CD4-positive, alpha-beta memory T cell (primary cell): ENCODE data around the gene NAPSA. TPM values are rescaled to one million over a fixed set of nuclear protein-coding genes. Genes with fewer than 3 reads are reported as not detected.
A peak's percentile ranks its signal among the peaks of the same experiment; 100 is the strongest.

ENCODE experiments used
- CTCF ChIA-PET: fragments of 350-600 bp; sonication (Branson Sonifier 250); formaldehyde crosslinking; loops from one replicate; lab custom pipeline; 2021; ENCODE audit warnings: inconsistent platforms; ENCODE audit not compliant: partially characterized antibody; lab: Charles Lee
- POLR2A ChIA-PET: fragments of 350-600 bp; sonication (Branson Sonifier 250); formaldehyde crosslinking; loops from one replicate; lab custom pipeline; 2021; ENCODE audit not compliant: partially characterized antibody; lab: Charles Lee
- DNase-seq, 5 donors: peaks; one replicate each; pipeline versions ENCODE4 v3.0.0 to v3.0.0-alpha.2; 2020 to 2022; ENCODE audit warnings: mixed read lengths in 1 of 5
- H3K27ac ChIP-seq: one replicate; pipeline ENCODE4 v1.7.0; 2013; ENCODE audit warnings: low read depth, low read length
- H3K27me3 ChIP-seq: 2 replicates; pipeline ENCODE4 v1.7.0; 2013; ENCODE audit warnings: mild to moderate bottlenecking, low read length, moderate library complexity; ENCODE audit not compliant: insufficient read depth
- H3K36me3 ChIP-seq: 2 replicates; pipeline ENCODE4 v1.7.0; 2013; ENCODE audit warnings: mild to moderate bottlenecking, low read length, moderate library complexity; ENCODE audit not compliant: insufficient read depth
- H3K4me1 ChIP-seq: 2 replicates; pipeline ENCODE4 v1.7.0; 2013; ENCODE audit warnings: mild to moderate bottlenecking, low read length, moderate library complexity; ENCODE audit not compliant: insufficient read depth
- H3K4me3 ChIP-seq, 2 donors: one replicate each; pipeline ENCODE4 v1.7.0; 2013; ENCODE audit warnings: low read length in 2 of 2, mild to moderate bottlenecking in 1 of 2
- H3K9me3 ChIP-seq, 2 donors: one replicate each; pipeline ENCODE4 v1.7.0; 2013; ENCODE audit warnings: low read length in 2 of 2, control low read depth in 1 of 2; ENCODE audit not compliant: control insufficient read depth in 1 of 2
- H3K27ac Mint-ChIP-seq, 7 donors: one replicate each; pipeline ENCODE4 v1.8.0; 2020 to 2021; ENCODE audit warnings: mixed read lengths in 7 of 7, mild to moderate bottlenecking in 6 of 7, inconsistent platforms in 3 of 7, moderate library complexity in 3 of 7
- H3K27me3 Mint-ChIP-seq, 2 donors: one replicate each; pipeline ENCODE4 v1.8.0; 2020 to 2021; ENCODE audit warnings: mixed read lengths in 2 of 2
- H3K36me3 Mint-ChIP-seq, 2 donors: one replicate each; pipeline ENCODE4 v1.8.0; 2020 to 2021; ENCODE audit warnings: mixed read lengths in 2 of 2, inconsistent platforms in 1 of 2, mild to moderate bottlenecking in 1 of 2
- H3K4me1 Mint-ChIP-seq, 4 donors: one replicate each; pipeline ENCODE4 v1.8.0; 2020 to 2021; ENCODE audit warnings: mixed read lengths in 4 of 4, mild to moderate bottlenecking in 1 of 4
- H3K4me3 Mint-ChIP-seq, 8 donors: one replicate each; pipeline ENCODE4 v1.8.0; 2020 to 2021; ENCODE audit warnings: mixed read lengths in 8 of 8, mild to moderate bottlenecking in 7 of 8, moderate library complexity in 6 of 8, inconsistent platforms in 3 of 8
- H3K9me3 Mint-ChIP-seq, 8 donors: one replicate each; pipeline ENCODE4 v1.8.0; 2020 to 2021; ENCODE audit warnings: mixed read lengths in 8 of 8, mild to moderate bottlenecking in 5 of 8, inconsistent platforms in 3 of 8, moderate library complexity in 1 of 8
- intact Hi-C: fragments of 100-400 bp; cut with micrococcal nuclease; formaldehyde crosslinking; loops from one replicate; pipeline ENCODE4 v1.15.1; 2023
- polyA plus RNA-seq, 2 donors: library from polyadenylated mRNA; unstranded; fragments of 300-500 nt; fragmentation: Illumina TruSeq; gene quantifications; one replicate each; pipeline ENCODE4 v1.2.3, GENCODE V29; 2021
- total RNA-seq, 2 experiments: library from RNA; stranded (reverse); gene quantifications; one replicate each; pipeline ENCODE4 v1.2.3, GENCODE V29; 2021

Gene NAPSA
- total and polyA plus RNA-seq, 4 experiments from 2014 or later: 0.57 to 6.6 (median 2.7) TPM

- Histone ChIP-seq H3K4me1 (peaks cover 51% of the 10 kb centered on the region), H3K36me3 (no peaks in the 10 kb centered on the region), H3K9me3 (no peaks in the 10 kb centered on the region), H3K27me3 (peaks cover 17% of the 10 kb centered on the region), H3K27ac (peak overlapping the region; percentile 3), H3K4me3 (peak overlapping the region; percentile 67 to 76)
- peak overlapping the region; percentile 69 to 98 (median 95) for H3K27ac Mint-ChIP-seq
- ChIA-PET CTCF (interaction anchor here (1.3 to 1.8 kb wide), 2 partner anchors 24 to 42 kb away, joined by 3 to 11 read pairs; partner anchors contain the start of gene NR1H2), POLR2A (interaction anchor here (1.0 to 3.8 kb wide), 7 partner anchors 13 to 471 kb away, joined by 4 to 27 read pairs (median 6); partner anchors contain the start of genes JOSD2, NR1H2 and POLD1)
- H3K9me3 Mint-ChIP-seq: peaks cover 0 to 18% (median 10%) of the 10 kb centered on the region in 8 donors
- peak in 3 of 5 donors; percentile 87 to 90 (median 89) for DNase-seq
- peak overlapping the region; percentile 82 to 97 (median 92) for H3K4me3 Mint-ChIP-seq
- H3K4me1 Mint-ChIP-seq: peaks cover 28 to 61% (median 41%) of the 10 kb centered on the region in 4 donors
- H3K36me3 Mint-ChIP-seq: peaks cover 5 to 6% of the 10 kb centered on the region in 2 donors
- intact Hi-C loops: loop anchor here (1.0 to 5.0 kb wide), 4 partner anchors 23 to 470 kb away; partner anchors contain the start of genes JOSD2 and POLD1
- H3K27me3 Mint-ChIP-seq: peaks cover 14 to 38% of the 10 kb centered on the region in 2 donors
Measured at GRCh38 chr19:50333737-50334617, 31.5 kb downstream of the NAPSA start.

GRCh38 chr19:50333235-50333736 lies 32.2 kb downstream of the NAPSA start:
- Mint-ChIP-seq H3K27me3 (peaks cover 14 to 38% of the 10 kb centered on the region in 2 donors), H3K36me3 (peaks cover 5 to 6% of the 10 kb centered on the region in 2 donors), H3K4me1 (peaks cover 28 to 62% (median 41%) of the 10 kb centered on the region in 4 donors), H3K9me3 (peaks cover 0 to 18% (median 10%) of the 10 kb centered on the region in 8 donors), H3K4me3 (peak overlapping the region; percentile 82 to 97 (median 92)), H3K27ac (peak overlapping the region; percentile 69 to 98 (median 95))
- peak overlapping the region; percentile 67 to 76 for H3K4me3 ChIP-seq
- no peaks in the 10 kb centered on the region for H3K36me3 ChIP-seq
- ChIA-PET CTCF (interaction anchor here (1.3 to 1.8 kb wide), 2 partner anchors 24 to 43 kb away, joined by 3 to 11 read pairs; partner anchors contain the start of gene NR1H2), POLR2A (interaction anchor here (1.0 to 3.8 kb wide), 7 partner anchors 14 to 472 kb away, joined by 4 to 27 read pairs (median 6); partner anchors contain the start of genes JOSD2, NR1H2 and POLD1)
- H3K27ac ChIP-seq: peak overlapping the region; percentile 3
- DNase-seq: peak in 4 of 5 donors; percentile 88 to 94 (median 92)
- no peaks in the 10 kb centered on the region for H3K9me3 ChIP-seq
- intact Hi-C loops: loop anchor here (1.0 to 5.0 kb wide), 4 partner anchors 24 to 471 kb away; partner anchors contain the start of genes JOSD2 and POLD1
- peaks cover 17% of the 10 kb centered on the region for H3K27me3 ChIP-seq
- H3K4me1 ChIP-seq: peaks cover 51% of the 10 kb centered on the region

GRCh38 chr19:50332244-50333038 lies 33.0 kb downstream of the NAPSA start:
- CTCF ChIA-PET: interaction anchor here (1.8 kb wide), 1 partner anchor 25 kb away, joined by 11 read pairs; no protein-coding TSS in a partner anchor
- peaks cover 5 to 6% of the 10 kb centered on the region in 2 donors for H3K36me3 Mint-ChIP-seq
- Histone ChIP-seq H3K4me1 (peaks cover 52% of the 10 kb centered on the region), H3K36me3 (no peaks in the 10 kb centered on the region), H3K27ac (no peak overlapping the region), H3K27me3 (peaks cover 22% of the 10 kb centered on the region), H3K4me3 (peak overlapping the region; percentile 67 to 76), H3K9me3 (no peaks in the 10 kb centered on the region)
- POLR2A ChIA-PET: interaction anchor here (0.8 to 3.8 kb wide), 6 partner anchors 15 to 473 kb away, joined by 3 to 27 read pairs (median 7); partner anchors contain the start of genes JOSD2 and POLD1
- peaks cover 31 to 66% (median 45%) of the 10 kb centered on the region in 4 donors for H3K4me1 Mint-ChIP-seq
- intact Hi-C loops: loop anchor here (1.0 to 5.0 kb wide), 4 partner anchors 25 to 472 kb away; partner anchors contain the start of genes JOSD2 and POLD1
- H3K27me3 Mint-ChIP-seq: peaks cover 16 to 43% of the 10 kb centered on the region in 2 donors
- H3K4me3 Mint-ChIP-seq: peak overlapping the region; percentile 26 to 87 (median 66)
- DNase-seq: no peak
- peak overlapping the region in 5 of 7 donors; percentile 10 to 93 (median 73) for H3K27ac Mint-ChIP-seq
- peaks cover 0 to 22% (median 11%) of the 10 kb centered on the region in 8 donors for H3K9me3 Mint-ChIP-seq

- Histone ChIP-seq H3K9me3 (no peaks in the 10 kb centered on the region), H3K36me3 (no peaks in the 10 kb centered on the region), H3K4me1 (peaks cover 58% of the 10 kb centered on the region), H3K27ac (no peak overlapping the region), H3K27me3 (peaks cover 27% of the 10 kb centered on the region), H3K4me3 (no peak overlapping the region)
- Mint-ChIP-seq H3K4me1 (peaks cover 37 to 71% (median 50%) of the 10 kb centered on the region in 4 donors), H3K27me3 (peaks cover 21 to 48% of the 10 kb centered on the region in 2 donors), H3K9me3 (peaks cover 0 to 27% (median 12%) of the 10 kb centered on the region in 8 donors), H3K27ac (peak overlapping the region in 4 of 7 donors; percentile 10 to 93 (median 34)), H3K4me3 (peak overlapping the region in 7 of 8 donors; percentile 51 to 81 (median 63)), H3K36me3 (peaks cover 5 to 6% of the 10 kb centered on the region in 2 donors)
- DNase-seq: no peak
- ChIA-PET CTCF (no interaction called here), POLR2A (interaction anchor here (3.0 to 3.8 kb wide), 2 partner anchors 26 to 52 kb away, joined by 8 to 27 read pairs; partner anchors contain the start of gene POLD1)
- intact Hi-C loops: loop anchor here (5.0 kb wide), 1 partner anchor 50 kb away; the partner anchor contains the start of gene POLD1
Measured at GRCh38 chr19:50331994-50332243, 33.5 kb downstream of the NAPSA start.

GRCh38 chr19:50331221-50331993 lies 34.0 kb downstream of the NAPSA start:
- H3K27ac ChIP-seq: no peak overlapping the region

More at GRCh38 chr19:50331221-50331993, 34.0 kb downstream of the NAPSA start:
- peak overlapping the region; percentile 65 to 87 (median 71) for H3K4me3 Mint-ChIP-seq
- no peaks in the 10 kb centered on the region for H3K36me3 ChIP-seq
- peaks cover 40 to 77% (median 55%) of the 10 kb centered on the region in 4 donors for H3K4me1 Mint-ChIP-seq
- ChIA-PET POLR2A (interaction anchor here (3.0 to 3.8 kb wide), 2 partner anchors 26 to 53 kb away, joined by 8 to 27 read pairs; partner anchors contain the start of gene POLD1), CTCF (no interaction called here)
- H3K27ac Mint-ChIP-seq: peak overlapping the region; percentile 66 to 96 (median 90)
- peaks cover 23 to 52% of the 10 kb centered on the region in 2 donors for H3K27me3 Mint-ChIP-seq
- no peak for DNase-seq
- peaks cover 0 to 29% (median 12%) of the 10 kb centered on the region in 8 donors for H3K9me3 Mint-ChIP-seq
- intact Hi-C loops: loop anchor here (5.0 kb wide), 1 partner anchor 51 kb away; the partner anchor contains the start of gene POLD1
- no peaks in the 10 kb centered on the region for H3K9me3 ChIP-seq
- peaks cover 5 to 6% of the 10 kb centered on the region in 2 donors for H3K36me3 Mint-ChIP-seq
- peaks cover 63% of the 10 kb centered on the region for H3K4me1 ChIP-seq
- peaks cover 31% of the 10 kb centered on the region for H3K27me3 ChIP-seq
- H3K4me3 ChIP-seq: no peak overlapping the region
